WTC11 (cell line): ENCODE data around the gene GABRA4. TPM values are rescaled to one million over a fixed set of nuclear protein-coding genes. Genes with fewer than 3 reads are reported as not detected.

Source experiments
- ATAC-seq: fragments of 200-7000 bp; cut with Tn5 transposase; 2 replicates; pipeline ENCODE4 v1.10.0; 2021; ENCODE audit warnings: mild to moderate bottlenecking, moderate library complexity
- CTCF ChIA-PET: fragments of 300-600 bp; sonication (Branson Sonifier 250); formaldehyde crosslinking; loops from one replicate; lab custom pipeline; 2021; ENCODE audit warnings: antibody characterized with exemption; lab: Charles Lee
- POLR2A ChIA-PET: fragments of 350-600 bp; sonication (Branson Sonifier 250); formaldehyde crosslinking; loops from one replicate; lab custom pipeline; 2021; ENCODE audit warnings: antibody characterized with exemption; lab: Charles Lee
- DNase-seq: peaks from one replicate; pipeline ENCODE4 v3.0.0; 2021; ENCODE audit warnings: low spot score
- H3K27ac Mint-ChIP-seq: 2 replicates; pipeline ENCODE4 v1.8.0; 2021; ENCODE audit warnings: mixed read lengths
- H3K27me3 Mint-ChIP-seq: 2 replicates; pipeline ENCODE4 v1.8.0; 2021; ENCODE audit warnings: low read depth, mild to moderate bottlenecking, moderate library complexity, mixed read lengths
- H3K36me3 Mint-ChIP-seq: 2 replicates; pipeline ENCODE4 v1.8.0; 2021; ENCODE audit warnings: mixed read lengths
- H3K4me1 Mint-ChIP-seq: 2 replicates; pipeline ENCODE4 v1.8.0; 2022; ENCODE audit warnings: mixed read lengths
- H3K4me3 Mint-ChIP-seq: 2 replicates; pipeline ENCODE4 v1.8.0; 2021; ENCODE audit warnings: mild to moderate bottlenecking, moderate library complexity, mixed read lengths
- H3K9me3 Mint-ChIP-seq: 2 replicates; pipeline ENCODE4 v1.8.0; 2021; ENCODE audit warnings: mixed read lengths
- ATF6 ChIP-seq: sonication (generic); formaldehyde crosslinking; IDR thresholded peaks from 2 replicates; pipeline ENCODE4 v1.8.1; 2023; ENCODE audit warnings: mild to moderate bottlenecking, missing genetic modification reagents
- CREB1 ChIP-seq: sonication (generic); formaldehyde crosslinking; IDR thresholded peaks from 2 replicates; pipeline ENCODE4 v1.8.0; 2023; ENCODE audit warnings: mild to moderate bottlenecking, missing genetic modification reagents
- ERG ChIP-seq: fragments of 250-450 bp; sonication (Bioruptor Pico); IDR thresholded peaks from 2 replicates; pipeline ENCODE4 v1.8.0; 2021; ENCODE audit warnings: mild to moderate bottlenecking
- JAZF1 ChIP-seq: fragments of 250-450 bp; sonication (Bioruptor Pico); IDR thresholded peaks from 2 replicates; pipeline ENCODE4 v1.9.0; 2021; ENCODE audit warnings: moderate library complexity, mild to moderate bottlenecking, inconsistent platforms
- JUN ChIP-seq: sonication (generic); formaldehyde crosslinking; IDR thresholded peaks from 2 replicates; pipeline ENCODE4 v1.8.0; 2023; ENCODE audit warnings: mild to moderate bottlenecking, missing genetic modification reagents
- MYBL2 ChIP-seq: sonication (generic); formaldehyde crosslinking; IDR thresholded peaks from 2 replicates; pipeline ENCODE4 v1.8.1; 2023; ENCODE audit warnings: mild to moderate bottlenecking, moderate library complexity, missing genetic modification reagents
- NR2C2 ChIP-seq: sonication (generic); formaldehyde crosslinking; IDR thresholded peaks from 2 replicates; pipeline ENCODE4 v1.8.0; 2022; ENCODE audit warnings: mild to moderate bottlenecking, missing genetic modification reagents
- NR3C1 ChIP-seq: sonication (generic); formaldehyde crosslinking; conservative IDR thresholded peaks from 2 replicates; pipeline ENCODE4 v1.8.1; 2023; ENCODE audit warnings: low read depth, mild to moderate bottlenecking, missing genetic modification reagents
- PRDM15 ChIP-seq: sonication (generic); formaldehyde crosslinking; IDR thresholded peaks from 2 replicates; pipeline ENCODE4 v1.8.0; 2022; ENCODE audit warnings: missing genetic modification reagents
- SMAD3 ChIP-seq: sonication (generic); formaldehyde crosslinking; IDR thresholded peaks from 2 replicates; pipeline ENCODE4 v1.8.0; 2022; ENCODE audit warnings: missing genetic modification reagents, mild to moderate bottlenecking, borderline replicate concordance
- SP1 ChIP-seq: sonication (generic); formaldehyde crosslinking; conservative IDR thresholded peaks from 2 replicates; pipeline ENCODE4 v1.8.1; 2022; ENCODE audit warnings: missing genetic modification reagents
- TEAD1 ChIP-seq: sonication (generic); formaldehyde crosslinking; IDR thresholded peaks from 2 replicates; pipeline ENCODE4 v1.8.0; 2022; ENCODE audit warnings: mild to moderate bottlenecking, missing genetic modification reagents
- ZNF317 ChIP-seq: sonication (generic); formaldehyde crosslinking; IDR thresholded peaks from 2 replicates; pipeline ENCODE4 v1.8.1; 2023; ENCODE audit warnings: low read depth, mild to moderate bottlenecking, moderate library complexity, missing genetic modification reagents, borderline replicate concordance
- ZNF671 ChIP-seq: fragments of 250-450 bp; sonication (Bioruptor Pico); IDR thresholded peaks from 2 replicates; pipeline ENCODE4 v1.8.0; 2021; ENCODE audit warnings: mild to moderate bottlenecking
- total RNA-seq: library from RNA; stranded (reverse); gene quantifications from 3 replicates; pipeline ENCODE4 v1.2.3, GENCODE V29; 2021
- TF ChIP-seq, protein P1 (sequence below): fragments of 250-450 bp; sonication (Bioruptor Pico); conservative IDR thresholded peaks from 2 replicates; pipeline ENCODE4 v1.9.0; 2021; ENCODE audit warnings: mild to moderate bottlenecking
- TF ChIP-seq, protein P2 (sequence below): fragments of 250-450 bp; sonication (Bioruptor Pico); IDR thresholded peaks from 2 replicates; pipeline ENCODE4 v1.9.0; 2021; ENCODE audit warnings: mild to moderate bottlenecking, borderline replicate concordance
- TF ChIP-seq, protein P3 (sequence below): fragments of 250-450 bp; sonication (Bioruptor Pico); IDR thresholded peaks from 2 replicates; pipeline ENCODE4 v2.1.2; 2022; ENCODE audit warnings: mild to moderate bottlenecking, moderate library complexity

Gene GABRA4
- total RNA-seq, 1 experiment from 2014 or later: 0.20 TPM

DNA sequence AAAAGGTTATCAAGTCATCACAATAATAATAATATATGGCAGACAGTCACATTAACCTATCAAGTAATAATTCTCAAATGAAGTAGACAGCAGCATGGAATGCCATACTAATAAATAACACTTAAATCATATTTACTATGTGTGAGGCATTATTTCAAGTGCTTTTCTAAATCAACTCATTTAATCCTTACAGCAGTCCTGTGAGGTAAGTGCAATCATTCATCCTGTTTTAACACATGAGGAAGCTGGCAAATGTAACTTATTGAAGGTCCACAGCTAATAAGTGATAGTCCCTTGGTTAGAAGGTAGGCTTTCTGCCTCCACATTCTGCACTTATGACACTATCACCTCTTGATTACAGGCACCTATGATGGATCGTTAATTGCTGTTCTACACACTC is 24.5 kb downstream of the GABRA4 start:
- CTCF ChIA-PET: no interaction called here
- TF ChIP-seq ERG (CRISPR knock-in tag) (no peak), MYBL2 (CRISPR knock-in tag) (no peak), ATF6 (no peak), JUN (no peak), TEAD1 (CRISPR knock-in tag) (no peak), SMAD3 (no peak), SP1 (CRISPR knock-in tag) (no peak), PRDM15 (CRISPR knock-in tag) (no peak), JAZF1 (CRISPR knock-in tag) (no peak), NR3C1 (CRISPR knock-in tag) (no peak), ZNF317 (CRISPR knock-in tag) (no peak), ZNF671 (no peak), NR2C2 (CRISPR knock-in tag) (no peak), CREB1 (CRISPR knock-in tag) (no peak)
- TF ChIP-seq, protein P1, sequence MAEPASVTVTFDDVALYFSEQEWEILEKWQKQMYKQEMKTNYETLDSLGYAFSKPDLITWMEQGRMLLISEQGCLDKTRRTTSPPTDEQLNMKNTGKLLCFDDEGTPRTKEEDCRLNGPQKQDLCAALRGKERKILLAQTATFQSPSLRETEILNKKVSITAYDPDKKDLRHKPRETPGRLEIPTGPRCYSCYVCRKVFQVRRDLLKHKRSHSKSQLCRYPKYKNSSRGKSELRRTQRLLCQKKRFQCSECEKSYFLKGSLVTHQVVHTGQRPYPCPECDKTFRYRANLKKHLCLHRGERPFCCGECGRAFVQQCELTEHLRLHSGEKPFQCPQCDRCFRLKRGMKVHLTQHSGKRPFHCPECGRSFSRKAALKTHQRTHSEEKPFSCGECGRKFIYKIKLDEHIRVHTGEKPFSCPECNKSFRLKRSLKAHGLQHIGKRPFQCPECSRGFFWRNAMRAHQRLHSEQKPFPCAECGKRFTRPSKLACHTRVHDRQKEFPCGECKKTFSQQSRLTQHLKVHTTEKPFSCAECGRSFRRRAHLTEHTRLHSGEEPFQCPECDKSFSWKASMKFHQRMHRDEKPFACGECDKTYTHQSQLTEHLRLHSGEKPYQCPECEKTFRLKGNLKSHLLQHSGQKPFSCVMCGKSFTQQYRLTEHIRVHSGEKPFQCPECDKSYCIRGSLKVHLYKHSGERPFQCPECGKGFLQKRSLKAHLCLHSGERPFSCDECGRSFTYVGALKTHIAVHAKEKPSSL: no peak
- TF ChIP-seq, protein P2, sequence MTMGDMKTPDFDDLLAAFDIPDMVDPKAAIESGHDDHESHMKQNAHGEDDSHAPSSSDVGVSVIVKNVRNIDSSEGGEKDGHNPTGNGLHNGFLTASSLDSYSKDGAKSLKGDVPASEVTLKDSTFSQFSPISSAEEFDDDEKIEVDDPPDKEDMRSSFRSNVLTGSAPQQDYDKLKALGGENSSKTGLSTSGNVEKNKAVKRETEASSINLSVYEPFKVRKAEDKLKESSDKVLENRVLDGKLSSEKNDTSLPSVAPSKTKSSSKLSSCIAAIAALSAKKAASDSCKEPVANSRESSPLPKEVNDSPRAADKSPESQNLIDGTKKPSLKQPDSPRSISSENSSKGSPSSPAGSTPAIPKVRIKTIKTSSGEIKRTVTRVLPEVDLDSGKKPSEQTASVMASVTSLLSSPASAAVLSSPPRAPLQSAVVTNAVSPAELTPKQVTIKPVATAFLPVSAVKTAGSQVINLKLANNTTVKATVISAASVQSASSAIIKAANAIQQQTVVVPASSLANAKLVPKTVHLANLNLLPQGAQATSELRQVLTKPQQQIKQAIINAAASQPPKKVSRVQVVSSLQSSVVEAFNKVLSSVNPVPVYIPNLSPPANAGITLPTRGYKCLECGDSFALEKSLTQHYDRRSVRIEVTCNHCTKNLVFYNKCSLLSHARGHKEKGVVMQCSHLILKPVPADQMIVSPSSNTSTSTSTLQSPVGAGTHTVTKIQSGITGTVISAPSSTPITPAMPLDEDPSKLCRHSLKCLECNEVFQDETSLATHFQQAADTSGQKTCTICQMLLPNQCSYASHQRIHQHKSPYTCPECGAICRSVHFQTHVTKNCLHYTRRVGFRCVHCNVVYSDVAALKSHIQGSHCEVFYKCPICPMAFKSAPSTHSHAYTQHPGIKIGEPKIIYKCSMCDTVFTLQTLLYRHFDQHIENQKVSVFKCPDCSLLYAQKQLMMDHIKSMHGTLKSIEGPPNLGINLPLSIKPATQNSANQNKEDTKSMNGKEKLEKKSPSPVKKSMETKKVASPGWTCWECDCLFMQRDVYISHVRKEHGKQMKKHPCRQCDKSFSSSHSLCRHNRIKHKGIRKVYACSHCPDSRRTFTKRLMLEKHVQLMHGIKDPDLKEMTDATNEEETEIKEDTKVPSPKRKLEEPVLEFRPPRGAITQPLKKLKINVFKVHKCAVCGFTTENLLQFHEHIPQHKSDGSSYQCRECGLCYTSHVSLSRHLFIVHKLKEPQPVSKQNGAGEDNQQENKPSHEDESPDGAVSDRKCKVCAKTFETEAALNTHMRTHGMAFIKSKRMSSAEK (CRISPR knock-in tag): no peak
- TF ChIP-seq, protein P3, sequence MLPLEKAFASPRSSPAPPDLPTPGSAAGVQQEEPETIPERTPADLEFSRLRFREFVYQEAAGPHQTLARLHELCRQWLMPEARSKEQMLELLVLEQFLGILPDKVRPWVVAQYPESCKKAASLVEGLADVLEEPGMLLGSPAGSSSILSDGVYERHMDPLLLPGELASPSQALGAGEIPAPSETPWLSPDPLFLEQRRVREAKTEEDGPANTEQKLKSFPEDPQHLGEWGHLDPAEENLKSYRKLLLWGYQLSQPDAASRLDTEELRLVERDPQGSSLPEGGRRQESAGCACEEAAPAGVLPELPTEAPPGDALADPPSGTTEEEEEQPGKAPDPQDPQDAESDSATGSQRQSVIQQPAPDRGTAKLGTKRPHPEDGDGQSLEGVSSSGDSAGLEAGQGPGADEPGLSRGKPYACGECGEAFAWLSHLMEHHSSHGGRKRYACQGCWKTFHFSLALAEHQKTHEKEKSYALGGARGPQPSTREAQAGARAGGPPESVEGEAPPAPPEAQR (CRISPR knock-in tag): no peak
- no peaks in the 10 kb centered on the region for H3K36me3 Mint-ChIP-seq
- POLR2A ChIA-PET: no interaction called here
- no peak for DNase-seq
- no peak for ATAC-seq
- no peaks in the 10 kb centered on the region for H3K9me3 Mint-ChIP-seq
- peaks cover 2% of the 10 kb centered on the region for H3K4me1 Mint-ChIP-seq
- no peak overlapping the region for H3K4me3 Mint-ChIP-seq
- H3K27ac Mint-ChIP-seq: no peak overlapping the region
- H3K27me3 Mint-ChIP-seq: no peaks in the 10 kb centered on the region
